Fibroblast of pulmonary artery (primary cell): Measurements from ENCODE around the gene FSTL1.

ENCODE experiments used
- DNase-seq: peaks from one replicate; pipeline ENCODE4 v3.0.0-alpha.2; 2010; ENCODE audit warnings: low read depth
- H3K4me3 ChIP-seq: replicated peaks from 2 replicates; pipeline ENCODE4 v1.5.1; 2011; ENCODE audit warnings: low read depth, mild to moderate bottlenecking, control low read depth, low read length, moderate library complexity
- CTCF ChIP-seq: IDR thresholded peaks from 2 replicates; pipeline ENCODE4 v1.5.1; 2011; ENCODE audit warnings: mild to moderate bottlenecking, control low read depth, low read length, inconsistent platforms; ENCODE audit errors: missing control alignments

Gene FSTL1

DNA sequence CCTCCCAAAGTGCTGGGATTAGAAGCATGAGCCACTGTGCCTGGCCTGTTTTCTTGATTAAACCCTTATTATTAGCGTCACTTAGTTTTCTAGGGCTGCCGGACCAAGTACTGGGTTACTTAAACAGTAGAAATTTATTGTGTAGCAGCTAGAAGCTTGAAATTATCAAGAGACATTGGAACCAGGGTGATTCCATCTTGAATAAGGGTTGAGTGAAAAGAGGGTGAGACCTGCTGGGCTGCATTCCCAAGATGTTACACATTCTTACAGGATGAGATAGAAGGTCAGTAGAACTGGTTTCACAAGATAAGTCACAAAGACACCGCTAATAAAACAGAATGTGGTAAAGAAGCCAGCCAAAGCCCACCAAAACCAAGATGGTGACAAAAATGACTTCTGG lies 18.6 kb upstream of the FSTL1 start:
- DNase-seq: peak; percentile 45
- no peak overlapping the region for H3K4me3 ChIP-seq
- no peak for TF ChIP-seq CTCF

DNA sequence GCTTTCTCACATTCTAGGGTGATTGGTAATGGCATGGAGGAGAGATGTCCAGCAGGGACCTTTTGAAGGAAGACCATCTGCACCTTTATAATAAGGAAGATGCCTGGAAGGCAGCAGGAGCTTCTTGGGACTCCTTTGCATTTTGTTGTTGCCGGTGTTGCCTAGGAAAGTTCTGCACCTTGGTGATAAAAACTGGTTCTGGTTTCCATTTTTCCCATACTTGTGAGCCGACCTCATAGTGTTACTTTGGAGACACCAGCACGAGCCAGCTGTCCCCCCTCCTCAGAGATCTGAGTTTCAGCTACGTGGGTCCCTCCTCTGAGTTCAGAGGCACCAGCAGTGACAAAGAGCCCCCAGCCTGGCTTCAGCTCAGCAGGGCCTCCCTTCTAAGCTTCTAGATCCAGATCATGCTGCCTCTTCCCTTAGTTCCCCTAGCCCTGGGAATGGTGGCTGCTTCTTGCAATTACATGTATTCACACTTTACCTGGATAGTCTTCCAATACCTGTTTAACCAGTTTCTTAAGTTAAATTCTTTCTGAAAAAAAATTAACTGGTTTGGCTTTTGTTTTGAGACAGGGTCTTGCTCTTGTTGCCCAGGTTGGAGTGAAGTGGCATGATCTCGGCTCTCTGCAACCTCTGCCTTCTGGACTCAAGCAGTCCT lies 18.0 kb upstream of the FSTL1 start:
- no peak for TF ChIP-seq CTCF
- no peak overlapping the region for H3K4me3 ChIP-seq
- DNase-seq: no peak

GRCh38 chr3:120462409-120462959 lies 11.7 kb upstream of the FSTL1 start:
- no peak for DNase-seq
- no peak for TF ChIP-seq CTCF
- no peak overlapping the region for H3K4me3 ChIP-seq

GRCh38 chr3:120461416-120461815 lies 10.6 kb upstream of the FSTL1 start:
- no peak for DNase-seq
- TF ChIP-seq CTCF: no peak
- H3K4me3 ChIP-seq: no peak overlapping the region

GRCh38 chr3:120460862-120461261 lies 10.1 kb upstream of the FSTL1 start:
- H3K4me3 ChIP-seq: no peak overlapping the region
- TF ChIP-seq CTCF: no peak

GRCh38 chr3:120460181-120460790 lies 9.5 kb upstream of the FSTL1 start:
- no peak for TF ChIP-seq CTCF
- no peak for DNase-seq
- no peak overlapping the region for H3K4me3 ChIP-seq

More at GRCh38 chr3:120460862-120461261, 10.1 kb upstream of the FSTL1 start:
- no peak for DNase-seq
